ENCODE data around the gene MIS18BP1. TPM values are rescaled to one million over a fixed set of nuclear protein-coding genes. Genes with fewer than 3 reads are reported as not detected.

Gene MIS18BP1
- total and polyA plus RNA-seq, 10 of the 15 experiments (the other 5 are each of a cell fraction or from before 2014, with no cell fraction given), result 16.9 to 88.9 (median 57.0) TPM

DNA sequence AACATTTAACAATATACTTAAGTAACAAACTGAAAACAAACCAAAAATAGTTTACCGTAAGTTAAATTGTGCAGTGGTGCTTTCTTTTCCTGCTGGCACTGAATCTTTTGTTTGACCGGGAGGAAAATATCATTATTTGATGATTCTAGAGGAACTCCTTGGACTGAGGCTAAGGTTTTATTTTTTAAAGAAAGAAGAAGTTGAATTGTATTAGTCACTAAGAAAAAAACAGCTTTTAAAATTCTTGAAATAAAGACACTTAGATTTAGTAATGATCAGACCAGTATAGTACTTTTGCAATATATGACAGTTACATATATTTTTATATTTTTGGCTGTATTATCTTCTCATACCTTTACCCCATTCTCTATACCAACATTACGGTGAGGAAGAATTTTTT, 10.3 kb downstream of the MIS18BP1 start:
- Histone ChIP-seq H3K27me3 (replicated peaks in 1 of 2; ENCODE audit: control insufficient read depth in 2 of 2, insufficient read depth in 2 of 2, low read length in 1 of 2) (no peaks in the 10 kb centered on the region), H2AFZ (ENCODE audit: control insufficient read depth, low read depth, low read length) (no peak overlapping the region), H3K4me2 (ENCODE audit: control insufficient read depth, insufficient read depth) (no peak overlapping the region), H3K79me2 (ENCODE audit: control insufficient read depth, insufficient read depth, low read length) (peaks cover 59% of the 10 kb centered on the region), H3K27ac (ENCODE audit: control insufficient read depth, insufficient read depth) (no peak overlapping the region), H4K20me1 (ENCODE audit: control insufficient read depth, insufficient read depth) (no peaks in the 10 kb centered on the region), H3K9ac (ENCODE audit: control insufficient read depth, insufficient read depth, low read length) (no peak overlapping the region), H3K4me1 (ENCODE audit: control insufficient read depth, insufficient read depth, low read length) (peaks cover 2% of the 10 kb centered on the region), H3K36me3 (ENCODE audit: control insufficient read depth in 2 of 2, insufficient read depth in 2 of 2, low read length in 1 of 2) (peaks cover 0 to 5% of the 10 kb centered on the region in 2 experiments; a peak in 3 of 4 replicates), H3K9me3 (replicated peaks; ENCODE audit: control insufficient read depth, insufficient read depth, low read length) (no peaks in the 10 kb centered on the region), H3K4me3 (no peak overlapping the region)
- CTCF ChIA-PET, result interaction anchor here (1.0 to 1.6 kb wide), 3 partner anchors 9 to 113 kb away, joined by 3 to 5 read pairs (median 3); partner anchors contain the start of gene MIS18BP1
- no peak for TF ChIP-seq ZNF207 (IDR thresholded peaks at IDR 0.05; ENCODE audit: borderline replicate concordance)
- no peak for TF ChIP-seq RBBP5 (conservative IDR thresholded peaks at IDR 0.05)
- no peak for TF ChIP-seq ZNF217 (IDR thresholded peaks at IDR 0.05)
- no peak for TF ChIP-seq CREM (IDR thresholded peaks at IDR 0.05; ENCODE audit: low read depth)
- no peak for TF ChIP-seq ZNF24 (IDR thresholded peaks at IDR 0.05)
- RAD21 ChIA-PET (ENCODE audit: unreplicated experiment), result interaction anchor here (1.0 to 1.3 kb wide), 2 partner anchors 10 to 16 kb away, joined by 3 to 4 read pairs; no protein-coding TSS in a partner anchor
- ATAC-seq, result no peak
- intact Hi-C loops (cut with micrococcal nuclease; ENCODE audit: unreplicated experiment), result no loop called here
- FAIRE-seq, result no peak
- no TSS peak for BruUV-seq (replicated peaks)
- 93% methylated on average over 3 of the region's 3 CpGs for WGBS (ENCODE audit: insufficient coverage, insufficient replicate concordance, low lambda C conversion rate, missing lambda C conversion rate)
- POLR2A ChIA-PET, result interaction anchor here (0.5 kb wide), 1 partner anchor 11 kb away, joined by 3 read pairs; no protein-coding TSS in a partner anchor
- SMC1A ChIA-PET (ENCODE audit: uncharacterized antibody, unreplicated experiment), result interaction anchor here (1.2 to 1.6 kb wide), 2 partner anchors 9 to 26 kb away, joined by 5 read pairs; no protein-coding TSS in a partner anchor
- in situ Hi-C loops (cut with MboI), result no loop called here
- DNase-seq (ENCODE audit: low read depth, low spot score), result no peak

DNA sequence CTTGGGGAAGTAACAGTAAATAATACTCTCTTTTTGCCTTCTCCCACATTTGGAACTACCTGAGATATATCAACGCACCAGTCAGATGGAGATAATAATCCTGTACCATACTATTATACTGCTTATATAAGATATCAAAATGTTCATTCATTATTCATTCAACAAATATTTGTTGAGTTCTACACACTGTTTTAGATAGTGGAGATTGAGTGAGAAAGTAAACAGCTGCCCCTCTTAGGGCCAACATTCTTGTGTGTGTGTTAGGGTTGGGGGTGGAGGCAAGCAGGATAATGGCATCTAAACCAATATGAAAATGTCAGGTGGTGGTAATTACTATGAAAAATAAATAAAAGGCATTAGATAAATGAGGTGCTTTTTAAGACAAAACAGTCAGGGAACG, 14.0 kb downstream of the MIS18BP1 start:
- Histone ChIP-seq H3K4me3 (no peak overlapping the region), H3K9me3 (replicated peaks; ENCODE audit: control insufficient read depth, insufficient read depth, low read length) (no peaks in the 10 kb centered on the region), H3K4me2 (ENCODE audit: control insufficient read depth, insufficient read depth) (no peak overlapping the region), H2AFZ (ENCODE audit: control insufficient read depth, low read depth, low read length) (no peak overlapping the region), H4K20me1 (ENCODE audit: control insufficient read depth, insufficient read depth) (no peaks in the 10 kb centered on the region), H3K9ac (ENCODE audit: control insufficient read depth, insufficient read depth, low read length) (no peak overlapping the region), H3K27ac (ENCODE audit: control insufficient read depth, insufficient read depth) (no peak overlapping the region), H3K4me1 (ENCODE audit: control insufficient read depth, insufficient read depth, low read length) (no peaks in the 10 kb centered on the region), H3K79me2 (ENCODE audit: control insufficient read depth, insufficient read depth, low read length) (peaks cover 22% of the 10 kb centered on the region), H3K27me3 (replicated peaks in 1 of 2; ENCODE audit: control insufficient read depth in 2 of 2, insufficient read depth in 2 of 2, low read length in 1 of 2) (no peaks in the 10 kb centered on the region), H3K36me3 (ENCODE audit: control insufficient read depth in 2 of 2, insufficient read depth in 2 of 2, low read length in 1 of 2) (peaks cover 0 to 7% of the 10 kb centered on the region in 2 experiments; a peak in 3 of 4 replicates)
- no peak for ATAC-seq
- intact Hi-C loops (cut with micrococcal nuclease; ENCODE audit: unreplicated experiment) (no loop called here), in situ Hi-C loops (cut with MboI) (no loop called here)
- WGBS (ENCODE audit: insufficient coverage, insufficient replicate concordance, low lambda C conversion rate, missing lambda C conversion rate), result 98% methylated on average over 2 of the region's 2 CpGs
- no TSS peak for BruUV-seq (replicated peaks)
- CTCF ChIA-PET, result interaction anchor here (1.0 kb wide), 1 partner anchor 10 kb away, joined by 3 read pairs; no protein-coding TSS in a partner anchor
- SMC1A ChIA-PET (ENCODE audit: uncharacterized antibody, unreplicated experiment), result interaction anchor here (0.8 kb wide), 1 partner anchor 8 kb away, joined by 3 read pairs; no protein-coding TSS in a partner anchor
- DNase-seq (ENCODE audit: low read depth, low spot score), result no peak
- RAD21 ChIA-PET (ENCODE audit: unreplicated experiment), result no interaction called here
- TF ChIP-seq KAT2A (conservative IDR thresholded peaks at IDR 0.05; ENCODE audit: control insufficient read depth, low read depth, low read length), result no peak
- TF ChIP-seq CREB1 (IDR thresholded peaks at IDR 0.05; ENCODE audit: low read depth), result no peak
- no peak for TF ChIP-seq SPI1 (IDR thresholded peaks at IDR 0.05; ENCODE audit: borderline replicate concordance, insufficient read depth, low read depth, low read length)
- TF ChIP-seq MEF2A (IDR thresholded peaks at IDR 0.05; ENCODE audit: insufficient read depth, low read depth, low read length), result no peak
- POLR2A ChIA-PET, result no interaction called here
- FAIRE-seq, result no peak
